Cardiac muscle cell (in vitro differentiated cells and primary cell): ENCODE measurements around the gene CTTNBP2. TPM values are rescaled to one million over a fixed set of nuclear protein-coding genes. Genes with fewer than 3 reads are reported as not detected.
A peak's percentile ranks its signal among the peaks of the same experiment; 100 is the strongest.

Source experiments
- DNase-seq, 2 donors: peaks; one replicate each; pipeline versions ENCODE4 v3.0.0 to v3.0.0-alpha.2; 2010 to 2017; ENCODE audit warnings: low read depth in 1 of 2, low spot score in 1 of 2
- H3K27ac ChIP-seq: fragments of 200-600 bp; sonication (generic); 2 replicates; pipeline ENCODE4 v1.5.1; 2016
- H3K27me3 ChIP-seq: fragments of 200-600 bp; sonication (generic); 2 replicates; pipeline ENCODE4 v1.6.0; 2016; ENCODE audit warnings: control low read depth
- H3K36me3 ChIP-seq: fragments of 200-600 bp; sonication (generic); 2 replicates; pipeline ENCODE4 v1.5.1; 2016; ENCODE audit warnings: control low read depth
- H3K4me1 ChIP-seq: fragments of 200-600 bp; sonication (generic); 2 replicates; pipeline ENCODE4 v1.8.1; 2017; ENCODE audit warnings: low read depth, mild to moderate bottlenecking, mixed run types
- H3K4me3 ChIP-seq: fragments of 200-600 bp; sonication (generic); 2 replicates; pipeline ENCODE4 v1.5.1; 2016; ENCODE audit warnings: mild to moderate bottlenecking
- H3K9me3 ChIP-seq: fragments of 200-600 bp; sonication (generic); 2 replicates; pipeline ENCODE4 v1.5.1; 2017; ENCODE audit warnings: low read depth, mild to moderate bottlenecking, control low read depth
- CTCF ChIP-seq: IDR thresholded peaks from 2 replicates; pipeline ENCODE4 v1.5.1; 2012; ENCODE audit warnings: low read depth, mild to moderate bottlenecking, low read length
- polyA plus RNA-seq: library from polyadenylated mRNA; unstranded; fragments of >200 nt; fragmentation: Nextera tagmentation; extraction: Ambion mirVana; gene quantifications from 2 replicates; pipeline ENCODE4 v1.2.1, GENCODE V29; 2016
- total RNA-seq: library from RNA; depleted of rRNA; stranded (reverse); fragments of >200 nt; gene quantifications from 2 replicates; pipeline ENCODE4 v1.2.3, GENCODE V29; 2016

CTTNBP2 gene
- total and polyA plus RNA-seq, 2 experiments from 2014 or later = 30.0 to 51.2 TPM

GRCh38 chr7:117777335-117778142 lies 95.7 kb downstream of the CTTNBP2 start:
- Histone ChIP-seq H3K36me3 (peaks cover 16% of the 10 kb centered on the region), H3K4me1 (peaks cover 13% of the 10 kb centered on the region), H3K9me3 (no peaks in the 10 kb centered on the region), H3K4me3 (no peak overlapping the region), H3K27ac (no peak overlapping the region), H3K27me3 (no peaks in the 10 kb centered on the region)
- TF ChIP-seq CTCF = no peak
- no peak for DNase-seq

- Histone ChIP-seq H3K27me3 (no peaks in the 10 kb centered on the region), H3K9me3 (no peaks in the 10 kb centered on the region), H3K4me1 (peaks cover 11% of the 10 kb centered on the region), H3K27ac (no peak overlapping the region), H3K36me3 (peaks cover 16% of the 10 kb centered on the region), H3K4me3 (no peak overlapping the region)
- no peak for DNase-seq
- no peak for TF ChIP-seq CTCF
Observed at GRCh38 chr7:117776224-117776623, 97.0 kb downstream of the CTTNBP2 start.

GRCh38 chr7:117775801-117776200 lies 97.4 kb downstream of the CTTNBP2 start:
- Histone ChIP-seq H3K4me3 (no peak overlapping the region), H3K27me3 (no peaks in the 10 kb centered on the region), H3K27ac (no peak overlapping the region), H3K9me3 (no peaks in the 10 kb centered on the region), H3K36me3 (peaks cover 16% of the 10 kb centered on the region), H3K4me1 (peaks cover 7% of the 10 kb centered on the region)
- TF ChIP-seq CTCF = no peak
- DNase-seq = no peak

GRCh38 chr7:117774943-117775342 lies 98.3 kb downstream of the CTTNBP2 start:
- H3K4me3 ChIP-seq = no peak overlapping the region
- no peaks in the 10 kb centered on the region for H3K4me1 ChIP-seq
- TF ChIP-seq CTCF = no peak
- H3K27me3 ChIP-seq = no peaks in the 10 kb centered on the region
- DNase-seq = no peak
- H3K9me3 ChIP-seq = no peaks in the 10 kb centered on the region
- peaks cover 16% of the 10 kb centered on the region for H3K36me3 ChIP-seq
- H3K27ac ChIP-seq = peak overlapping the region; percentile 33

GRCh38 chr7:117772421-117772820 lies 100.8 kb downstream of the CTTNBP2 start:
- no peak for TF ChIP-seq CTCF
- H3K27me3 ChIP-seq = no peaks in the 10 kb centered on the region

More at GRCh38 chr7:117772421-117772820, 100.8 kb downstream of the CTTNBP2 start:
- H3K27ac ChIP-seq = no peak overlapping the region
- no peak overlapping the region for H3K4me3 ChIP-seq
- H3K9me3 ChIP-seq = no peaks in the 10 kb centered on the region
- no peaks in the 10 kb centered on the region for H3K4me1 ChIP-seq
- DNase-seq = no peak
- H3K36me3 ChIP-seq = peaks cover 16% of the 10 kb centered on the region
